PC-3 (cell line): ENCODE measurements around the gene CYP21A2. TPM values are rescaled to one million over a fixed set of nuclear protein-coding genes. Genes with fewer than 3 reads are reported as not detected.
"Not testable (repeated sequence)": the region's sequence is repeated elsewhere in the genome, so short reads cannot be mapped to it uniquely, and the experiment has no call there.

Source experiments
- ATAC-seq: fragments of 200-7000 bp; cut with Tn5 transposase; 2 replicates; pipeline ENCODE4 v1.9.1; 2020; ENCODE audit warnings: mild to moderate bottlenecking, moderate library complexity
- BruUV-seq: library from RNA; stranded (reverse); fragments of 400-500 nt; replicated peaks from 2 replicates; lab custom pipeline; 2021; lab: Mats Ljungman, UMichigan
- CTCF ChIA-PET: fragments of 300-600 bp; sonication (Branson Sonifier 250); formaldehyde crosslinking; loops from one replicate; lab custom pipeline; 2022; ENCODE audit warnings: antibody characterized with exemption; lab: Charles Lee
- POLR2A ChIA-PET: fragments of 300-600 bp; sonication (Branson Sonifier 250); formaldehyde crosslinking; loops from one replicate; lab custom pipeline; 2022; ENCODE audit warnings: antibody characterized with exemption; ENCODE audit not compliant: unreplicated experiment; lab: Charles Lee
- DNase-seq: peaks from one replicate; pipeline ENCODE4 v3.0.0-alpha.2; 2015
- H2AFZ ChIP-seq: fragments of 300-600 bp; sonication (generic); 2 replicates; pipeline ENCODE4 v1.6.0; 2016; ENCODE audit warnings: antibody characterized with exemption, low read length
- H3F3A ChIP-seq: fragments of 300-600 bp; sonication (generic); one replicate; pipeline ENCODE4 v1.6.0; 2017; ENCODE audit warnings: antibody characterized with exemption, low read length, control low read depth, mild to moderate bottlenecking; ENCODE audit not compliant: unreplicated experiment
- H3K27ac ChIP-seq: fragments of 300-600 bp; sonication (generic); 2 replicates; pipeline ENCODE4 v1.5.1; 2016; ENCODE audit warnings: mild to moderate bottlenecking, low read length
- H3K27me3 ChIP-seq: fragments of 300-600 bp; sonication (generic); 2 replicates; pipeline ENCODE4 v1.6.1; 2016; ENCODE audit warnings: low read length, mixed read lengths
- H3K36me3 ChIP-seq: fragments of 300-600 bp; sonication (generic); 2 replicates; pipeline ENCODE4 v1.6.1; 2016; ENCODE audit warnings: low read depth, mixed run types, low read length, mixed read lengths
- H3K4me1 ChIP-seq: fragments of 300-600 bp; sonication (generic); 2 replicates; pipeline ENCODE4 v1.5.1; 2016; ENCODE audit warnings: low read length; ENCODE audit not compliant: insufficient read depth
- H3K4me2 ChIP-seq: fragments of 300-600 bp; sonication (generic); 2 replicates; pipeline ENCODE4 v1.6.0; 2016; ENCODE audit warnings: low read length
- H3K4me3 ChIP-seq: fragments of 300-600 bp; sonication (generic); 2 replicates; pipeline ENCODE4 v1.5.1; 2016; ENCODE audit warnings: mild to moderate bottlenecking, low read length, mixed read lengths
- H3K79me2 ChIP-seq: fragments of 300-600 bp; sonication (generic); 2 replicates; pipeline ENCODE4 v1.6.1; 2017; ENCODE audit warnings: low read length, mixed read lengths
- H3K9ac ChIP-seq: fragments of 300-600 bp; sonication (generic); 2 replicates; pipeline ENCODE4 v1.6.0; 2016; ENCODE audit warnings: mild to moderate bottlenecking, low read length
- H3K9me2 ChIP-seq: fragments of 300-600 bp; sonication (generic); replicated peaks from 2 replicates; pipeline ENCODE4 v1.6.1; 2016; ENCODE audit warnings: mixed run types, low read length, mixed read lengths
- H3K9me3 ChIP-seq: fragments of 300-600 bp; sonication (generic); 2 replicates; pipeline ENCODE4 v1.6.1; 2016; ENCODE audit warnings: low read length, mixed read lengths
- H4K20me1 ChIP-seq: fragments of 300-600 bp; sonication (generic); 2 replicates; pipeline ENCODE4 v1.6.1; 2016; ENCODE audit warnings: low read length, mixed read lengths
- intact Hi-C: fragments of 100-400 bp; cut with micrococcal nuclease; formaldehyde crosslinking; loops from 2 replicates; pipeline ENCODE4 v1.9.0; 2023
- total RNA-seq: library from RNA; depleted of rRNA; stranded (reverse); fragments of >200 nt; gene quantifications from 2 replicates; pipeline ENCODE4 v1.2.3, GENCODE V29; 2014

The CYP21A2 gene
- total RNA-seq, 1 experiment from 2014 or later = not detected

- intact Hi-C loops, H3K36me3 ChIP-seq, POLR2A ChIA-PET, H2AFZ ChIP-seq, H3K27ac ChIP-seq, H3K9me3 ChIP-seq, H3K4me2 ChIP-seq, H3K79me2 ChIP-seq, H3K27me3 ChIP-seq, CTCF ChIA-PET, H4K20me1 ChIP-seq, ATAC-seq, H3F3A ChIP-seq, H3K9me2 ChIP-seq, H3K4me1 ChIP-seq, DNase-seq, H3K9ac ChIP-seq, H3K4me3 ChIP-seq, BruUV-seq: not testable (repeated sequence)
Observed at GRCh38 chr6:32040299-32041049, 2.3 kb downstream of the CYP21A2 start.

GRCh38 chr6:32041050-32041321, 2.8 kb downstream of the CYP21A2 start:
- ATAC-seq, H3K9me3 ChIP-seq, H3K27ac ChIP-seq, CTCF ChIA-PET, intact Hi-C loops, H2AFZ ChIP-seq, H4K20me1 ChIP-seq, H3F3A ChIP-seq, POLR2A ChIA-PET, H3K79me2 ChIP-seq, H3K9ac ChIP-seq, DNase-seq, BruUV-seq, H3K4me3 ChIP-seq, H3K36me3 ChIP-seq, H3K9me2 ChIP-seq, H3K4me2 ChIP-seq, H3K4me1 ChIP-seq, H3K27me3 ChIP-seq: not testable (repeated sequence)

GRCh38 chr6:32041385-32041784, 3.2 kb downstream of the CYP21A2 start:
- H3K4me2 ChIP-seq, intact Hi-C loops, DNase-seq, H3K4me1 ChIP-seq, H4K20me1 ChIP-seq, H3K79me2 ChIP-seq, H3K9me3 ChIP-seq, CTCF ChIA-PET, H3K9me2 ChIP-seq, H3F3A ChIP-seq, BruUV-seq, POLR2A ChIA-PET, H3K27ac ChIP-seq, H3K36me3 ChIP-seq, H3K27me3 ChIP-seq, H3K9ac ChIP-seq, ATAC-seq, H2AFZ ChIP-seq, H3K4me3 ChIP-seq: not testable (repeated sequence)

GRCh38 chr6:32042276-32042675, 4.1 kb downstream of the CYP21A2 start:
- H3K79me2 ChIP-seq, intact Hi-C loops, H3K9me3 ChIP-seq, BruUV-seq, H2AFZ ChIP-seq, H4K20me1 ChIP-seq, H3K4me3 ChIP-seq, H3K9me2 ChIP-seq, H3K27ac ChIP-seq, CTCF ChIA-PET, H3K9ac ChIP-seq, POLR2A ChIA-PET, ATAC-seq, H3K4me2 ChIP-seq, DNase-seq, H3K27me3 ChIP-seq, H3F3A ChIP-seq, H3K36me3 ChIP-seq: not testable (repeated sequence)
- peaks cover 12% of the 10 kb centered on the region for H3K4me1 ChIP-seq

- intact Hi-C loops, H3K27ac ChIP-seq, BruUV-seq, H3K27me3 ChIP-seq, H3K4me2 ChIP-seq, H3K36me3 ChIP-seq, H3K4me3 ChIP-seq, ATAC-seq, H3K9me3 ChIP-seq, POLR2A ChIA-PET, CTCF ChIA-PET, H2AFZ ChIP-seq, H3K9ac ChIP-seq, H3F3A ChIP-seq, H3K79me2 ChIP-seq, DNase-seq, H4K20me1 ChIP-seq, H3K9me2 ChIP-seq: not testable (repeated sequence)
- H3K4me1 ChIP-seq = peaks cover 20% of the 10 kb centered on the region
Observed at GRCh38 chr6:32043589-32044380, 5.6 kb downstream of the CYP21A2 start.

GRCh38 chr6:32044916-32045315, 6.7 kb downstream of the CYP21A2 start:
- H3K9me3 ChIP-seq, H3K4me3 ChIP-seq, H3K9ac ChIP-seq, H3K4me2 ChIP-seq, H3F3A ChIP-seq, ATAC-seq, BruUV-seq, H3K27me3 ChIP-seq, H3K27ac ChIP-seq, H2AFZ ChIP-seq, POLR2A ChIA-PET, H3K79me2 ChIP-seq, intact Hi-C loops, DNase-seq, CTCF ChIA-PET, H4K20me1 ChIP-seq, H3K36me3 ChIP-seq, H3K9me2 ChIP-seq: not testable (repeated sequence)
- peaks cover 20% of the 10 kb centered on the region for H3K4me1 ChIP-seq
